Ovary (tissue), 9 donors: ENCODE data around the gene KLHL22. TPM values are rescaled to one million over a fixed set of nuclear protein-coding genes. Genes with fewer than 3 reads are reported as not detected.

Experiments
- DNase-seq, 5 donors: peaks; one replicate each; pipeline ENCODE4 v3.0.0-alpha.2; 2019 to 2020
- H3K27ac ChIP-seq, 2 donors: fragments of 200-600 bp; one replicate each; pipeline versions ENCODE4 v1.5.1 to v1.8.0; 2019 to 2022
- H3K27me3 ChIP-seq: fragments of 200-600 bp; one replicate; pipeline ENCODE4 v1.8.0; 2022
- H3K36me3 ChIP-seq: fragments of 200-600 bp; sonication (generic); one replicate; pipeline ENCODE4 v1.5.1; 2019
- H3K4me1 ChIP-seq: one replicate; pipeline ENCODE4 v1.8.1; 2013; ENCODE audit warnings: mild to moderate bottlenecking, moderate library complexity; ENCODE audit not compliant: insufficient read depth
- H3K4me3 ChIP-seq: fragments of 200-600 bp; sonication (generic); one replicate; pipeline ENCODE4 v1.5.1; 2017
- H3K9me3 ChIP-seq, 2 donors: fragments of 200-600 bp in 1 of 2; sonication (generic) in 1 of 2; one replicate each; pipeline versions ENCODE4 v1.5.1 to v1.8.1; 2013 to 2019; ENCODE audit warnings: mild to moderate bottlenecking in 1 of 2, moderate library complexity in 1 of 2
- CTCF ChIP-seq, 3 donors: fragments of 450-650 bp in 2 of 3; fragments of 200-600 bp in 1 of 3; IDR thresholded peaks; one replicate each; pipeline versions ENCODE4 v1.5.1 to v1.8.0; 2016 to 2022; ENCODE audit warnings: antibody characterized with exemption in 3 of 3, mild to moderate bottlenecking in 1 of 3
- EP300 ChIP-seq: sonication (generic); formaldehyde crosslinking; IDR thresholded peaks from one replicate; pipeline ENCODE4 v1.6.1; 2017; ENCODE audit warnings: antibody characterized with exemption
- POLR2A ChIP-seq: fragments of 450-650 bp; IDR thresholded peaks from one replicate; pipeline ENCODE4 v1.6.1; 2017; ENCODE audit warnings: antibody characterized with exemption, mild to moderate bottlenecking, moderate library complexity
- WGBS, 3 donors: extraction: QIAGEN DNeasy Blood & Tissue Kit in 1 of 3; methylation state at CpG; one replicate each; pipeline versions ENCODE4 v1.1.5 to v1.1.7; 2013 to 2017; 5-methylcytosine and 5-hydroxymethylcytosine counted together
- intact Hi-C, 4 donors: fragments of 100-400 bp; cut with DNase I; formaldehyde crosslinking; loops; one replicate each; pipeline versions ENCODE4 v1.11.0 to v1.15.1; 2022 to 2023
- polyA plus RNA-seq, 2 donors: library from polyadenylated mRNA; stranded (reverse); fragments of 200-250 nt in 1 of 2; fragments of 350-450 nt in 1 of 2; fragmentation: Illumina TruSeq in 1 of 2; extraction: RNeasy Lipid Tissue Mini Kit (QIAGEN cat#74804) in 1 of 2; gene quantifications; one replicate each; pipeline ENCODE4 v1.2.3, GENCODE V29; 2013 to 2014
- total RNA-seq, 7 donors: library from RNA; depleted of rRNA in 2 of 7; stranded (reverse); fragments of >200 nt in 2 of 7; fragmentation: NEBNext Ultra II Directional in 3 of 7; extraction: Animal tissue kit (Norgen Biotek cat#: 25700) in 3 of 7; gene quantifications; one replicate each; pipeline versions ENCODE4 v1.1.0 to v1.2.4, GENCODE V29; 2016 to 2023
- donor health status: DM: no; HTN: no; CAD: no; lungs with moderate emphysema.
- donor health status: DM: no; HTN: no; CAD: no.
- donor health status: Bipolar disorder and iron deficiency.
- donor health status: DM: yes; HTN: yes; CAD: no.
- donor health status: DM: no; HTN: no; CAD: no.
- donor health status: DM: yes; HTN: yes; CAD: no.

KLHL22 gene
- total and polyA plus RNA-seq, 9 donors = 24.6 to 42.9 (median 28.7) TPM

- TF ChIP-seq CTCF (IDR thresholded peaks at IDR 0.05) (no peak), POLR2A (no peak)
- intact Hi-C loops = loop anchor here in 2 of 4 donors (5.0 to 10.0 kb wide), 2 partner anchors 73 to 150 kb away; partner anchors contain the start of gene KLHL22 (in 1 of the 2)
- H3K36me3 ChIP-seq = no peaks in the 10 kb centered on the region
- peaks cover 12% of the 10 kb centered on the region for H3K4me1 ChIP-seq
- no peaks in the 10 kb centered on the region for H3K9me3 ChIP-seq
- peak overlapping the region in 1 of 2 donors; percentile 7 for H3K27ac ChIP-seq
- no peaks in the 10 kb centered on the region for H3K27me3 ChIP-seq
- no peak overlapping the region for H3K4me3 ChIP-seq
- DNase-seq = peak in 1 of 5 donors; percentile 28
- 63 to 70% (median 69%) methylated on average over 5 to 15 of the region's 15 CpGs for WGBS, 3 donors
Measured at GRCh38 chr22:20424568-20424931, 71.0 kb downstream of the KLHL22 start.

GRCh38 chr22:20423906-20424551, 71.6 kb downstream of the KLHL22 start:
- Histone ChIP-seq H3K4me1 (peaks cover 12% of the 10 kb centered on the region), H3K36me3 (no peaks in the 10 kb centered on the region), H3K9me3 (no peaks in the 10 kb centered on the region), H3K27ac (peak overlapping the region in 1 of 2 donors; percentile 22), H3K4me3 (no peak overlapping the region), H3K27me3 (no peaks in the 10 kb centered on the region)
- intact Hi-C loops = loop anchor here in 2 of 4 donors (5.0 to 10.0 kb wide), 2 partner anchors 73 to 151 kb away; partner anchors contain the start of gene KLHL22 (in 1 of the 2)
- peak in 1 of 5 donors; percentile 17 for DNase-seq
- 65 to 72% (median 72%) methylated on average over 31 of the region's 31 CpGs for WGBS, 3 donors
- no peak for TF ChIP-seq EP300
- no peak for TF ChIP-seq CTCF (IDR thresholded peaks at IDR 0.05)
- no peak for TF ChIP-seq POLR2A

- 30 to 40% (median 37%) methylated on average over 20 of the region's 20 CpGs for WGBS, 3 donors
- Histone ChIP-seq H3K36me3 (no peaks in the 10 kb centered on the region), H3K27ac (peak overlapping the region in 1 of 2 donors; percentile 22), H3K4me1 (peaks cover 12% of the 10 kb centered on the region), H3K4me3 (no peak overlapping the region), H3K27me3 (no peaks in the 10 kb centered on the region), H3K9me3 (no peaks in the 10 kb centered on the region)
- intact Hi-C loops = loop anchor here in 2 of 4 donors (5.0 to 10.0 kb wide), 2 partner anchors 74 to 152 kb away; partner anchors contain the start of gene KLHL22 (in 1 of the 2)
- peak in 3 of 5 donors; percentile 53 to 74 (median 72) for DNase-seq
- TF ChIP-seq POLR2A (no peak), CTCF (IDR thresholded peaks at IDR 0.05) (no peak), EP300 (no peak)
Measured at GRCh38 chr22:20423008-20423905, 72.3 kb downstream of the KLHL22 start.

GRCh38 chr22:20422271-20423007, 73.2 kb downstream of the KLHL22 start:
- intact Hi-C loops = loop anchor here in 2 of 4 donors (1.0 to 10.0 kb wide), 3 partner anchors 34 to 152 kb away; partner anchors contain the start of gene KLHL22 (in 1 of the 2)
- DNase-seq = peak in 2 of 5 donors; percentile 26 to 46
- Histone ChIP-seq H3K27ac (no peak overlapping the region), H3K4me1 (peaks cover 12% of the 10 kb centered on the region), H3K9me3 (no peaks in the 10 kb centered on the region), H3K27me3 (no peaks in the 10 kb centered on the region), H3K4me3 (no peak overlapping the region), H3K36me3 (no peaks in the 10 kb centered on the region)
- WGBS, 3 donors = 38 to 44% (median 41%) methylated on average over 21 of the region's 21 CpGs
- no peak for TF ChIP-seq EP300
- no peak for TF ChIP-seq CTCF (IDR thresholded peaks at IDR 0.05)
- no peak for TF ChIP-seq POLR2A
